ENCODE data around the gene TMEM147. TPM values are rescaled to one million over a fixed set of nuclear protein-coding genes. Genes with fewer than 3 reads are reported as not detected.

TMEM147 gene
- total and polyA plus RNA-seq, 2 of the 13 experiments (the other 11 are each of a cell fraction or from before 2014, with no cell fraction given), result 141 to 176 TPM

- no peak for DNase-seq (ENCODE audit: low spot score)
These were observed 34.8 kb upstream of the TMEM147 start for GRCh38 chr19:35510626-35510964.

More at GRCh38 chr19:35510626-35510964, 34.8 kb upstream of the TMEM147 start:
- H4K20me1 ChIP-seq (ENCODE audit: insufficient read depth, low read length), result no peaks in the 10 kb centered on the region
- BruUV-seq (replicated peaks), result no TSS peak
- no peaks in the 10 kb centered on the region for H3K9me3 ChIP-seq (ENCODE audit: low read length)
- intact Hi-C loops (cut with micrococcal nuclease; ENCODE audit: unreplicated experiment) (loop anchor here (1.0 kb wide), 1 partner anchor 35 kb away; the partner anchor contains the start of gene TMEM147), in situ Hi-C loops (cut with HindIII; ENCODE audit: extremely low pct_ligation_motif_present, low pct_unique_long_range_greater_than_20kb) (no loop called here)
- CTCF ChIA-PET (ENCODE audit: low intra/inter-chr PET ratio, low total read pairs), result interaction anchor here (1.2 to 1.7 kb wide), 3 partner anchors 39 to 158 kb away, joined by 3 to 5 read pairs (median 4); no protein-coding TSS in a partner anchor
- ATAC-seq (no peak; the same call in 2 of the 3 replicates), FAIRE-seq (no peak)
- H3K79me2 ChIP-seq (ENCODE audit: insufficient read depth, low read length), result no peaks in the 10 kb centered on the region
- H3K4me3 ChIP-seq (replicated peaks in 1 of 3; ENCODE audit: insufficient read depth in 1 of 3, low read depth in 2 of 3, low read length in 3 of 3), result peak overlapping the region in 1 of 3 experiments; percentile 78; a peak in 1 of 6 replicates
- no peak overlapping the region for H3K27ac ChIP-seq (ENCODE audit: extremely low read length, insufficient read depth, low read length)
- TF ChIP-seq ZNF569 (CRISPR knock-in tag; IDR thresholded peaks at IDR 0.05; ENCODE audit: borderline replicate concordance) (no peak), TBX2 (CRISPR knock-in tag; IDR thresholded peaks at IDR 0.05; ENCODE audit: borderline replicate concordance) (peak; percentile 4; the same call in 1 of the 2 replicates), SMAD1 (CRISPR knock-in tag; IDR thresholded peaks at IDR 0.05; ENCODE audit: borderline replicate concordance, low read depth) (no peak), RXRA (CRISPR knock-in tag; IDR thresholded peaks at IDR 0.05) (peak; percentile 5; the same call in 1 of the 2 replicates), ZNF607 (CRISPR knock-in tag; IDR thresholded peaks at IDR 0.05; ENCODE audit: borderline replicate concordance) (0 out of 2 replicates have a peak, but pooled peaks have one; percentile 13), SATB2 (CRISPR knock-in tag; IDR thresholded peaks at IDR 0.05) (no peak), MEIS2 (CRISPR knock-in tag; IDR thresholded peaks at IDR 0.05) (0 out of 2 replicates have a peak, but pooled peaks have one; percentile 13), TBP (CRISPR knock-in tag; IDR thresholded peaks at IDR 0.05) (no peak), SCMH1 (CRISPR knock-in tag; IDR thresholded peaks at IDR 0.05; ENCODE audit: borderline replicate concordance) (no peak), ZBTB20 (CRISPR knock-in tag; IDR thresholded peaks at IDR 0.05; ENCODE audit: borderline replicate concordance, low read depth) (0 out of 2 replicates have a peak, but pooled peaks have one; percentile 4), RBM39 (IDR thresholded peaks at IDR 0.05; ENCODE audit: low read depth, low read length, poor library complexity, severe bottlenecking) (peak; percentile 12)
- TF ChIP-seq, protein P1, sequence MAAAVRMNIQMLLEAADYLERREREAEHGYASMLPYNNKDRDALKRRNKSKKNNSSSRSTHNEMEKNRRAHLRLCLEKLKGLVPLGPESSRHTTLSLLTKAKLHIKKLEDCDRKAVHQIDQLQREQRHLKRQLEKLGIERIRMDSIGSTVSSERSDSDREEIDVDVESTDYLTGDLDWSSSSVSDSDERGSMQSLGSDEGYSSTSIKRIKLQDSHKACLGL (CRISPR knock-in tag; IDR thresholded peaks at IDR 0.05), result 0 out of 2 replicates have a peak, but pooled peaks have one; percentile 5
- TF ChIP-seq, protein P2, sequence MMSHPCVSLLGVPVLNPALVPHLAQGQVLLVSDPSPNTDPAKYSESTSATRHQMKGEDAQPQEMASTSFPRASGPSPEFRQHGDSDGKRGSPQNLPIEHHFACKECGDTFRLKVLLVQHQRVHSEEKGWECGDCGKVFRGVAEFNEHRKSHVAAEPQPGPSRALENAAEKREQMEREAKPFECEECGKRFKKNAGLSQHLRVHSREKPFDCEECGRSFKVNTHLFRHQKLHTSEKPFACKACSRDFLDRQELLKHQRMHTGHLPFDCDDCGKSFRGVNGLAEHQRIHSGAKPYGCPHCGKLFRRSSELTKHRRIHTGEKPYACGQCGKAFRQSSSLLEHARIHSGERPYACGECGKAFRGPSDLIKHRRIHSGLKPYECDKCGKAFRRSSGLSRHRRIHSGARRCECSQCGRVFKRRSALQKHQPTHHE (CRISPR knock-in tag; IDR thresholded peaks at IDR 0.05; ENCODE audit: borderline replicate concordance), result no peak
- TF ChIP-seq, protein P3, sequence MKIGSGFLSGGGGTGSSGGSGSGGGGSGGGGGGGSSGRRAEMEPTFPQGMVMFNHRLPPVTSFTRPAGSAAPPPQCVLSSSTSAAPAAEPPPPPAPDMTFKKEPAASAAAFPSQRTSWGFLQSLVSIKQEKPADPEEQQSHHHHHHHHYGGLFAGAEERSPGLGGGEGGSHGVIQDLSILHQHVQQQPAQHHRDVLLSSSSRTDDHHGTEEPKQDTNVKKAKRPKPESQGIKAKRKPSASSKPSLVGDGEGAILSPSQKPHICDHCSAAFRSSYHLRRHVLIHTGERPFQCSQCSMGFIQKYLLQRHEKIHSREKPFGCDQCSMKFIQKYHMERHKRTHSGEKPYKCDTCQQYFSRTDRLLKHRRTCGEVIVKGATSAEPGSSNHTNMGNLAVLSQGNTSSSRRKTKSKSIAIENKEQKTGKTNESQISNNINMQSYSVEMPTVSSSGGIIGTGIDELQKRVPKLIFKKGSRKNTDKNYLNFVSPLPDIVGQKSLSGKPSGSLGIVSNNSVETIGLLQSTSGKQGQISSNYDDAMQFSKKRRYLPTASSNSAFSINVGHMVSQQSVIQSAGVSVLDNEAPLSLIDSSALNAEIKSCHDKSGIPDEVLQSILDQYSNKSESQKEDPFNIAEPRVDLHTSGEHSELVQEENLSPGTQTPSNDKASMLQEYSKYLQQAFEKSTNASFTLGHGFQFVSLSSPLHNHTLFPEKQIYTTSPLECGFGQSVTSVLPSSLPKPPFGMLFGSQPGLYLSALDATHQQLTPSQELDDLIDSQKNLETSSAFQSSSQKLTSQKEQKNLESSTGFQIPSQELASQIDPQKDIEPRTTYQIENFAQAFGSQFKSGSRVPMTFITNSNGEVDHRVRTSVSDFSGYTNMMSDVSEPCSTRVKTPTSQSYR (CRISPR knock-in tag; IDR thresholded peaks at IDR 0.05; ENCODE audit: borderline replicate concordance), result no peak
- H3K36me3 ChIP-seq (replicated peaks in 1 of 2; ENCODE audit: control insufficient read depth in 1 of 2, insufficient read depth in 2 of 2, low read length in 2 of 2), result no peaks in the 10 kb centered on the region; a peak in 1 of 5 replicates
- H3K4me2 ChIP-seq (ENCODE audit: low read depth, low read length), result peak overlapping the region; percentile 93
- POLR2A ChIA-PET, result interaction anchor here (0.7 to 1.4 kb wide), 10 partner anchors 8 to 241 kb away, joined by 3 to 5 read pairs (median 4); partner anchors contain the start of gene COX6B1
- H3K27me3 ChIP-seq (ENCODE audit: control insufficient read depth in 1 of 2, insufficient read depth in 2 of 2, low read length in 2 of 2), result peaks cover 1 to 28% of the 10 kb centered on the region in 2 experiments; a peak in 2 of 5 replicates
- WGBS (ENCODE audit: low lambda C conversion rate), result 9% methylated on average over 8 of the region's 15 CpGs
- H3K9ac ChIP-seq (ENCODE audit: insufficient read depth, low read depth, low read length), result no peak overlapping the region
- no peak overlapping the region for H2AFZ ChIP-seq (ENCODE audit: low read length)
- H3K4me1 ChIP-seq (ENCODE audit: insufficient read depth, low read length), result peaks cover 51% of the 10 kb centered on the region

Data from HepG2 (cell line).